Measurements from ENCODE around the gene KIF6. TPM values are rescaled to one million over a fixed set of nuclear protein-coding genes. Genes with fewer than 3 reads are reported as not detected.

Gene KIF6
- total RNA-seq, 1 experiment from 2014 or later, result not detected

DNA sequence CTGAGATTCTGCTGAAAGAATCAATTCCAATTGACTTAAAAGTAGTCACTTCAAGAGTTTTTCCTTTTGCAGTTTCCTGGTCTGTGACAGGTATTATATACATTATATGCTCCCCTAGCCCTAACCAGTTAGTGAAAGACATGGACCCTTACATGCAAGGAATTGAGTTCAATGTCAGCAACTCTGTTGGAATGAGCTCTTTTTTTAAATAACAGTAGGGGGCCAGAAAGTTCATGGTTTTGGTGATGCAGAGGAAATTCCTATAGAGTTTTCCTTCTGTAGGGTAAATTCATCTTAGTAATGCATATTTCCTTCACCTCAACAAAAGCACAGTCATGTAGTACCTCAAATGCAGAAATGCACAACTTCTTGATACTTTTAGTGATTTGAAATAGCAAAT is 172.2 kb downstream of the KIF6 start:
- RAD21 ChIA-PET (ENCODE audit: low non-redundant PET in 1 of 2, low total read pairs in 2 of 2, uncharacterized antibody in 2 of 2, unreplicated experiment in 2 of 2), result no interaction called here
- Histone ChIP-seq H3K79me2 (ENCODE audit: insufficient read depth, low read length) (no peaks in the 10 kb centered on the region), H3K9me3 (ENCODE audit: control insufficient read depth in 1 of 2, insufficient read depth in 1 of 2, low read depth in 1 of 2, low read length in 2 of 2) (no peaks in the 10 kb centered on the region), H3K4me2 (ENCODE audit: low read length) (no peak overlapping the region), H4K20me1 (ENCODE audit: insufficient read depth) (no peaks in the 10 kb centered on the region), H3K4me3 (replicated peaks in 1 of 2; ENCODE audit: low read depth in 1 of 2, low read length in 2 of 2) (no peak overlapping the region), H3K9ac (ENCODE audit: low read length) (no peak overlapping the region), H3K27ac (ENCODE audit: low read depth, low read length) (no peak overlapping the region), H3K36me3 (ENCODE audit: control insufficient read depth in 1 of 2, insufficient read depth in 2 of 2, low read length in 2 of 2) (no peaks in the 10 kb centered on the region), H3K9me2 (ENCODE audit: insufficient read depth) (no peaks in the 10 kb centered on the region), H3K27me3 (ENCODE audit: insufficient read depth, low read length) (peaks cover 41% of the 10 kb centered on the region), H2AFZ (ENCODE audit: low read depth, low read length, poor library complexity, severe bottlenecking) (no peak overlapping the region), H3K4me1 (ENCODE audit: control insufficient read depth in 1 of 2, insufficient read depth in 2 of 2, low read length in 2 of 2) (no peaks in the 10 kb centered on the region)
- DNase-seq (ENCODE audit: low read depth, low spot score) (no peak), ATAC-seq (no peak)
- POLR2A ChIA-PET, result no interaction called here
- CTCF ChIA-PET, result no interaction called here
- intact Hi-C loops (cut with micrococcal nuclease), result no loop called here
- BruUV-seq (replicated peaks), result no TSS peak
- TF ChIP-seq SIN3A (IDR thresholded peaks at IDR 0.05; ENCODE audit: low read depth) (no peak), ZFX (IDR thresholded peaks at IDR 0.05) (no peak), POLR2A (IDR thresholded peaks at IDR 0.05; ENCODE audit: borderline replicate concordance, extremely low read depth, insufficient read depth, insufficient read length) (no peak), YY1 (IDR thresholded peaks at IDR 0.05; ENCODE audit: extremely low read depth, insufficient replicate concordance, low read depth, low read length) (no peak), EZH2 (IDR thresholded peaks at IDR 0.05) (no peak), CBX3 (IDR thresholded peaks at IDR 0.05; ENCODE audit: low read depth) (no peak)
- TF ChIP-seq, protein P1, sequence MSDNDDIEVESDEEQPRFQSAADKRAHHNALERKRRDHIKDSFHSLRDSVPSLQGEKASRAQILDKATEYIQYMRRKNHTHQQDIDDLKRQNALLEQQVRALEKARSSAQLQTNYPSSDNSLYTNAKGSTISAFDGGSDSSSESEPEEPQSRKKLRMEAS (IDR thresholded peaks at IDR 0.05), result no peak

DNA sequence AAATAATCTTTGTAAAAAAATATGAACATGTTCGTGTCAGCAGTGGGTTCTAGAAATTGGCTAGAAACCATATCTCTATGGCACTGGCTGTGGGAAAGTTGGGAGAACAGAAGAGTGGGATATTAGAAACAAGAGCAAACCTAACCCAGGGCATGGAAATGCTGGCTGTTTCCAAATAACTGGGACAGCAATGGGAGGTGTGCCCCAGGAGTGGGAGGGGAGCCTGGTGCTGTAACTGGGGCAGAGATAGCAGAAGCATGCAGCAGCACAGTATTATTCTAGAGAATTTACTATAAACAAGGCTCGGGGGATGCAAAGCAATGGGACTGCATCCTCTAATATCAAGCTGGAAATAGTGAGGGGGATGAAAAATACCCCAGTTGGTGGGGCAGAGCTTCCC is 175.0 kb downstream of the KIF6 start:
- Histone ChIP-seq H2AFZ (ENCODE audit: low read depth, low read length, poor library complexity, severe bottlenecking) (no peak overlapping the region), H3K9me3 (ENCODE audit: control insufficient read depth in 1 of 2, insufficient read depth in 1 of 2, low read depth in 1 of 2, low read length in 2 of 2) (no peaks in the 10 kb centered on the region), H3K4me3 (replicated peaks in 1 of 2; ENCODE audit: low read depth in 1 of 2, low read length in 2 of 2) (no peak overlapping the region), H4K20me1 (ENCODE audit: insufficient read depth) (no peaks in the 10 kb centered on the region), H3K27me3 (ENCODE audit: insufficient read depth, low read length) (peaks cover 45% of the 10 kb centered on the region), H3K9me2 (ENCODE audit: insufficient read depth) (no peaks in the 10 kb centered on the region), H3K36me3 (ENCODE audit: control insufficient read depth in 1 of 2, insufficient read depth in 2 of 2, low read length in 2 of 2) (no peaks in the 10 kb centered on the region), H3K4me2 (ENCODE audit: low read length) (no peak overlapping the region), H3K4me1 (ENCODE audit: control insufficient read depth in 1 of 2, insufficient read depth in 2 of 2, low read length in 2 of 2) (no peaks in the 10 kb centered on the region), H3K9ac (ENCODE audit: low read length) (no peak overlapping the region), H3K27ac (ENCODE audit: low read depth, low read length) (no peak overlapping the region), H3K79me2 (ENCODE audit: insufficient read depth, low read length) (no peaks in the 10 kb centered on the region)
- TF ChIP-seq SRF (IDR thresholded peaks at IDR 0.05; ENCODE audit: low read depth), result no peak
- no peak for TF ChIP-seq EZH2 (IDR thresholded peaks at IDR 0.05)
- TF ChIP-seq ZBTB33 (IDR thresholded peaks at IDR 0.05; ENCODE audit: extremely low read depth, insufficient replicate concordance, low read length), result no peak
- TF ChIP-seq SIN3A (IDR thresholded peaks at IDR 0.05; ENCODE audit: low read depth), result no peak
- TF ChIP-seq EGR1 (IDR thresholded peaks at IDR 0.05; ENCODE audit: low read depth), result no peak
- no peak for TF ChIP-seq CEBPB (IDR thresholded peaks at IDR 0.05; ENCODE audit: low read depth)
- TF ChIP-seq, protein P1 (IDR thresholded peaks at IDR 0.05), result no peak
- TF ChIP-seq FOSL1 (IDR thresholded peaks at IDR 0.05; ENCODE audit: low read depth), result no peak
- no peak for TF ChIP-seq SP1 (IDR thresholded peaks at IDR 0.05; ENCODE audit: low read depth)
- TF ChIP-seq ZNF274 (IDR thresholded peaks at IDR 0.05; ENCODE audit: low read depth, low read length), result no peak
- TF ChIP-seq ELF1 (IDR thresholded peaks at IDR 0.05; ENCODE audit: borderline replicate concordance, low read depth), result no peak
- no peak for TF ChIP-seq ZFX (IDR thresholded peaks at IDR 0.05)
- TF ChIP-seq, protein P2, sequence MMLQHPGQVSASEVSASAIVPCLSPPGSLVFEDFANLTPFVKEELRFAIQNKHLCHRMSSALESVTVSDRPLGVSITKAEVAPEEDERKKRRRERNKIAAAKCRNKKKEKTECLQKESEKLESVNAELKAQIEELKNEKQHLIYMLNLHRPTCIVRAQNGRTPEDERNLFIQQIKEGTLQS (IDR thresholded peaks at IDR 0.05), result no peak
- ChIA-PET CTCF (no interaction called here), RAD21 (ENCODE audit: low non-redundant PET in 1 of 2, low total read pairs in 2 of 2, uncharacterized antibody in 2 of 2, unreplicated experiment in 2 of 2) (no interaction called here), POLR2A (no interaction called here)
- ATAC-seq, result no peak
- intact Hi-C loops (cut with micrococcal nuclease), result no loop called here
- DNase-seq (ENCODE audit: low read depth, low spot score), result no peak
- BruUV-seq (replicated peaks), result no TSS peak
